HCT116 (cell line): ENCODE results near the gene CPA1. TPM values are rescaled to one million over a fixed set of nuclear protein-coding genes. Genes with fewer than 3 reads are reported as not detected.

Experiments used
- ATAC-seq: fragments of 200-7000 bp; cut with Tn5 transposase; 2 replicates; pipeline ENCODE4 v1.9.1; 2020; ENCODE audit warnings: mild to moderate bottlenecking, moderate library complexity
- BruUV-seq: library from RNA; stranded (reverse); fragments of 400-500 nt; replicated peaks from 2 replicates; lab custom pipeline; 2021; lab: Mats Ljungman, UMichigan
- CTCF ChIA-PET: fragments of 300-600 bp; sonication (Branson Sonifier 250); formaldehyde crosslinking; loops from one replicate; lab custom pipeline; 2021; ENCODE audit warnings: antibody characterized with exemption; lab: Charles Lee
- POLR2A ChIA-PET: fragments of 300-600, 350-600 bp; sonication (Branson Sonifier 250); formaldehyde crosslinking; loops from one replicate; lab custom pipeline; 2021; ENCODE audit warnings: antibody characterized with exemption; lab: Charles Lee
- RAD21 ChIA-PET, 2 experiments: fragments of 300-600 bp; sonication (Branson Sonifier 250); formaldehyde crosslinking; loops; one replicate each; lab custom pipeline; 2023; ENCODE audit warnings: low total read pairs in 2 of 2; ENCODE audit not compliant: uncharacterized antibody in 2 of 2, unreplicated experiment in 2 of 2, low non-redundant PET in 1 of 2; lab: Charles Lee
- DNase-seq: peaks from one replicate; pipeline ENCODE4 v3.0.0-alpha.2; 2010; ENCODE audit warnings: low read depth, low spot score
- H2AFZ ChIP-seq: fragments of 200-600 bp; shearing (Covaris generic), sonication (generic); 2 replicates; pipeline ENCODE4 v1.6.1; 2017; ENCODE audit warnings: low read depth, mixed run types, mixed read lengths, antibody characterized with exemption, low read length; ENCODE audit not compliant: poor library complexity, severe bottlenecking
- H3K27ac ChIP-seq: 2 replicates; pipeline ENCODE4 v1.5.1; 2012; ENCODE audit warnings: low read depth, low read length
- H3K27me3 ChIP-seq: fragments of 200-600 bp; sonication (generic); 2 replicates; pipeline ENCODE4 v1.6.1; 2016; ENCODE audit warnings: mixed run types, low read length, mixed read lengths; ENCODE audit not compliant: insufficient read depth
- H3K36me3 ChIP-seq, 2 experiments: fragments of 200-500 bp in 1 of 2; fragments of 200-600 bp in 1 of 2; sonication (Bioruptor generic) in 1 of 2; sonication (generic) in 1 of 2; 2 replicates each; pipeline versions ENCODE4 v1.5.1 to v1.6.1; 2014 to 2016; ENCODE audit warnings: low read length in 2 of 2, inconsistent platforms in 1 of 2, mixed read lengths in 1 of 2, mixed run types in 1 of 2; ENCODE audit not compliant: insufficient read depth in 2 of 2, control insufficient read depth in 1 of 2
- H3K4me1 ChIP-seq, 2 experiments: fragments of 200-600 bp in 1 of 2; sonication (generic) in 1 of 2; 2 replicates each; pipeline versions ENCODE4 v1.5.1 to v1.6.1; 2012 to 2017; ENCODE audit warnings: low read length in 2 of 2, inconsistent platforms in 1 of 2, mild to moderate bottlenecking in 1 of 2, mixed read lengths in 1 of 2, mixed run types in 1 of 2, moderate library complexity in 1 of 2; ENCODE audit not compliant: insufficient read depth in 2 of 2, control insufficient read depth in 1 of 2
- H3K4me2 ChIP-seq: fragments of 200-600 bp; sonication (generic); 2 replicates; pipeline ENCODE4 v1.6.1; 2017; ENCODE audit warnings: mixed run types, low read length, mixed read lengths
- H3K4me3 ChIP-seq, 2 experiments: fragments of 200-600 bp in 1 of 2; sonication (generic) in 1 of 2; replicated peaks in 1 of 2; 2 replicates each; pipeline ENCODE4 v1.5.1; 2011 to 2016; ENCODE audit warnings: low read length in 2 of 2, control low read depth in 1 of 2, low read depth in 1 of 2, mild to moderate bottlenecking in 1 of 2, mixed read lengths in 1 of 2, mixed run types in 1 of 2
- H3K79me2 ChIP-seq: fragments of 200-600 bp; sonication (generic); 2 replicates; pipeline ENCODE4 v1.6.1; 2017; ENCODE audit warnings: mild to moderate bottlenecking, mixed run types, low read length, moderate library complexity, mixed read lengths; ENCODE audit not compliant: insufficient read depth
- H3K9ac ChIP-seq: fragments of 200-600 bp; sonication (generic); 2 replicates; pipeline ENCODE4 v1.6.1; 2016; ENCODE audit warnings: low read length, mixed read lengths
- H3K9me2 ChIP-seq: fragments of 200-600 bp; sonication (generic), shearing (Covaris generic); 2 replicates; pipeline ENCODE4 v1.6.1; 2017; ENCODE audit warnings: mixed run types, mild to moderate bottlenecking, moderate library complexity; ENCODE audit not compliant: insufficient read depth
- H3K9me3 ChIP-seq, 2 experiments: fragments of 200-500 bp in 1 of 2; fragments of 200-600 bp in 1 of 2; sonication (Bioruptor generic) in 1 of 2; sonication (generic) in 1 of 2; 2 replicates each; pipeline ENCODE4 v1.6.1; 2014 to 2017; ENCODE audit warnings: low read length in 2 of 2, mixed read lengths in 2 of 2, inconsistent platforms in 1 of 2, low read depth in 1 of 2, mild to moderate bottlenecking in 1 of 2, mixed run types in 1 of 2, moderate library complexity in 1 of 2; ENCODE audit not compliant: control insufficient read depth in 1 of 2, insufficient read depth in 1 of 2
- H4K20me1 ChIP-seq: fragments of 200-600 bp; sonication (generic), shearing (Covaris generic); 2 replicates; pipeline ENCODE4 v1.6.1; 2017; ENCODE audit warnings: mixed run types, mild to moderate bottlenecking, moderate library complexity; ENCODE audit not compliant: insufficient read depth
- CEBPB ChIP-seq: IDR thresholded peaks from 2 replicates; pipeline ENCODE4 v1.6.1; 2012; ENCODE audit warnings: low read depth
- EGR1 ChIP-seq: IDR thresholded peaks from 2 replicates; pipeline ENCODE4 v1.6.1; 2012; ENCODE audit warnings: low read depth
- ELF1 ChIP-seq: IDR thresholded peaks from 2 replicates; pipeline ENCODE4 v1.6.1; 2012; ENCODE audit warnings: low read depth, borderline replicate concordance
- EZH2 ChIP-seq: fragments of 200-600 bp; sonication (generic); IDR thresholded peaks from 2 replicates; pipeline ENCODE4 v1.6.1; 2017; ENCODE audit warnings: antibody characterized with exemption, mixed run types
- EZH2phosphoT487 ChIP-seq: fragments of 200-600 bp; IDR thresholded peaks from 2 replicates; pipeline ENCODE4 v1.6.1; 2018; ENCODE audit warnings: antibody characterized with exemption, borderline replicate concordance
- FOSL1 ChIP-seq: IDR thresholded peaks from 2 replicates; pipeline ENCODE4 v1.6.1; 2012; ENCODE audit warnings: low read depth
- POLR2A ChIP-seq: IDR thresholded peaks from 2 replicates; pipeline ENCODE4 v1.7.0; 2011; ENCODE audit warnings: borderline replicate concordance; ENCODE audit not compliant: insufficient read depth, insufficient read length; ENCODE audit errors: extremely low read depth
- SP1 ChIP-seq: IDR thresholded peaks from 2 replicates; pipeline ENCODE4 v1.6.1; 2012; ENCODE audit warnings: low read depth
- SRF ChIP-seq: IDR thresholded peaks from 2 replicates; pipeline ENCODE4 v1.6.1; 2012; ENCODE audit warnings: low read depth
- YY1 ChIP-seq: IDR thresholded peaks from 2 replicates; pipeline ENCODE4 v1.6.1; 2011; ENCODE audit warnings: low read length, low read depth, moderate library complexity, mild to moderate bottlenecking; ENCODE audit not compliant: insufficient replicate concordance; ENCODE audit errors: extremely low read depth
- ZNF274 ChIP-seq: fragments of 200-500 bp; sonication (Bioruptor generic); IDR thresholded peaks from 2 replicates; pipeline ENCODE4 v1.6.1; 2014; ENCODE audit warnings: mild to moderate bottlenecking, low read depth, low read length, inconsistent platforms
- intact Hi-C: fragments of 100-400 bp; cut with micrococcal nuclease; formaldehyde crosslinking; loops from 2 replicates; pipeline ENCODE4 v1.10.0; 2022
- total RNA-seq: library from RNA; stranded (reverse); gene quantifications from one replicate; pipeline ENCODE4 v1.2.1, GENCODE V29; 2021; ENCODE audit not compliant: unreplicated experiment
- TF ChIP-seq, protein P1 (sequence below): IDR thresholded peaks from 2 replicates; pipeline ENCODE4 v1.6.1; 2012; ENCODE audit warnings: low read depth
- TF ChIP-seq, protein P2 (sequence below): IDR thresholded peaks from 2 replicates; pipeline ENCODE4 v1.6.1; 2012
- TF ChIP-seq, protein P3 (sequence below): IDR thresholded peaks from 2 replicates; pipeline ENCODE4 v1.6.1; 2012
- TF ChIP-seq, protein P4 (sequence below): IDR thresholded peaks from 2 replicates; pipeline ENCODE4 v1.6.1; 2011; ENCODE audit warnings: mild to moderate bottlenecking, low read length, moderate library complexity; ENCODE audit not compliant: insufficient replicate concordance; ENCODE audit errors: extremely low read depth
- TF ChIP-seq, protein P5 (sequence below), 3 experiments: fragments of 200-600 bp in 1 of 3; sonication (generic) in 1 of 3; IDR thresholded peaks in 2 of 3; conservative IDR thresholded peaks in 1 of 3; 2 replicates each; pipeline ENCODE4 v1.5.1; 2012 to 2017; ENCODE audit warnings: low read depth in 2 of 3, low read length in 2 of 3, antibody characterized with exemption in 1 of 3, borderline replicate concordance in 1 of 3, control low read depth in 1 of 3, mild to moderate bottlenecking in 1 of 3, mixed read lengths in 1 of 3, mixed run types in 1 of 3, moderate library complexity in 1 of 3; ENCODE audit not compliant: insufficient read depth in 1 of 3

The CPA1 gene
- total RNA-seq, 1 experiment from 2014 or later, result 11.9 TPM

DNA sequence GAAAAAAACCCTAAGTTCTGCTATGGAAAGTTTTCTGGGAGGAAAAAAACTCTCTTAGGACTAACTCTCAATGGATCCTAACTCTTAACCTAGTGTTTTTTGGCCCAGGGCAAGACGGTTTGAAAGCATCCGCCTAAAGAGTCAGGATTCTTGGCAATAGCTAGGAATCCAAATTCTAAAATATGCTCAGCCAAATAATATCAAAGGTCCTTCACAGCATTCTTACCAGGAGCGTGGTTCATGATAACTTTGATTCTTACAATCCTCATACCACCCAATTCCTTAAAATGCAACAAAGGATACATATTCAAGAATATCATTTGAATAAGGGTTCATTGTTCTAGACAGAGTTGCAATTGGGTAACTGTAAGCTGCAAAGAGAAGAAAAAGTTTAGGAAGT is 21.3 kb downstream of the CPA1 start:
- Histone ChIP-seq H3K9me3 (no peaks in the 10 kb centered on the region), H3K27ac (no peak overlapping the region), H3K4me3 (no peak overlapping the region), H3K27me3 (no peaks in the 10 kb centered on the region), H3K9ac (no peak overlapping the region), H3K4me1 (no peaks in the 10 kb centered on the region), H3K4me2 (no peak overlapping the region), H2AFZ (no peak overlapping the region), H4K20me1 (no peaks in the 10 kb centered on the region), H3K9me2 (no peaks in the 10 kb centered on the region), H3K36me3 (no peaks in the 10 kb centered on the region), H3K79me2 (no peaks in the 10 kb centered on the region)
- POLR2A ChIA-PET, result interaction anchor here (1.2 kb wide), 1 partner anchor 9 kb away, joined by 3 read pairs; no protein-coding TSS in a partner anchor
- DNase-seq (no peak), ATAC-seq (no peak)
- no TSS peak for BruUV-seq
- CTCF ChIA-PET, result no interaction called here
- intact Hi-C loops, result no loop called here
- TF ChIP-seq, protein P1, sequence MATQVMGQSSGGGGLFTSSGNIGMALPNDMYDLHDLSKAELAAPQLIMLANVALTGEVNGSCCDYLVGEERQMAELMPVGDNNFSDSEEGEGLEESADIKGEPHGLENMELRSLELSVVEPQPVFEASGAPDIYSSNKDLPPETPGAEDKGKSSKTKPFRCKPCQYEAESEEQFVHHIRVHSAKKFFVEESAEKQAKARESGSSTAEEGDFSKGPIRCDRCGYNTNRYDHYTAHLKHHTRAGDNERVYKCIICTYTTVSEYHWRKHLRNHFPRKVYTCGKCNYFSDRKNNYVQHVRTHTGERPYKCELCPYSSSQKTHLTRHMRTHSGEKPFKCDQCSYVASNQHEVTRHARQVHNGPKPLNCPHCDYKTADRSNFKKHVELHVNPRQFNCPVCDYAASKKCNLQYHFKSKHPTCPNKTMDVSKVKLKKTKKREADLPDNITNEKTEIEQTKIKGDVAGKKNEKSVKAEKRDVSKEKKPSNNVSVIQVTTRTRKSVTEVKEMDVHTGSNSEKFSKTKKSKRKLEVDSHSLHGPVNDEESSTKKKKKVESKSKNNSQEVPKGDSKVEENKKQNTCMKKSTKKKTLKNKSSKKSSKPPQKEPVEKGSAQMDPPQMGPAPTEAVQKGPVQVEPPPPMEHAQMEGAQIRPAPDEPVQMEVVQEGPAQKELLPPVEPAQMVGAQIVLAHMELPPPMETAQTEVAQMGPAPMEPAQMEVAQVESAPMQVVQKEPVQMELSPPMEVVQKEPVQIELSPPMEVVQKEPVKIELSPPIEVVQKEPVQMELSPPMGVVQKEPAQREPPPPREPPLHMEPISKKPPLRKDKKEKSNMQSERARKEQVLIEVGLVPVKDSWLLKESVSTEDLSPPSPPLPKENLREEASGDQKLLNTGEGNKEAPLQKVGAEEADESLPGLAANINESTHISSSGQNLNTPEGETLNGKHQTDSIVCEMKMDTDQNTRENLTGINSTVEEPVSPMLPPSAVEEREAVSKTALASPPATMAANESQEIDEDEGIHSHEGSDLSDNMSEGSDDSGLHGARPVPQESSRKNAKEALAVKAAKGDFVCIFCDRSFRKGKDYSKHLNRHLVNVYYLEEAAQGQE, result no peak
- TF ChIP-seq YY1, result no peak
- TF ChIP-seq ELF1, result no peak
- no peak for TF ChIP-seq EZH2
- TF ChIP-seq, protein P2, sequence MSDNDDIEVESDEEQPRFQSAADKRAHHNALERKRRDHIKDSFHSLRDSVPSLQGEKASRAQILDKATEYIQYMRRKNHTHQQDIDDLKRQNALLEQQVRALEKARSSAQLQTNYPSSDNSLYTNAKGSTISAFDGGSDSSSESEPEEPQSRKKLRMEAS, result no peak
- no peak for TF ChIP-seq FOSL1
- TF ChIP-seq EGR1, result no peak
- no peak for TF ChIP-seq ZNF274
- TF ChIP-seq, protein P3, sequence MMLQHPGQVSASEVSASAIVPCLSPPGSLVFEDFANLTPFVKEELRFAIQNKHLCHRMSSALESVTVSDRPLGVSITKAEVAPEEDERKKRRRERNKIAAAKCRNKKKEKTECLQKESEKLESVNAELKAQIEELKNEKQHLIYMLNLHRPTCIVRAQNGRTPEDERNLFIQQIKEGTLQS, result no peak
- TF ChIP-seq CEBPB, result no peak
- TF ChIP-seq SP1, result no peak
- no peak for TF ChIP-seq POLR2A
- TF ChIP-seq, protein P4, sequence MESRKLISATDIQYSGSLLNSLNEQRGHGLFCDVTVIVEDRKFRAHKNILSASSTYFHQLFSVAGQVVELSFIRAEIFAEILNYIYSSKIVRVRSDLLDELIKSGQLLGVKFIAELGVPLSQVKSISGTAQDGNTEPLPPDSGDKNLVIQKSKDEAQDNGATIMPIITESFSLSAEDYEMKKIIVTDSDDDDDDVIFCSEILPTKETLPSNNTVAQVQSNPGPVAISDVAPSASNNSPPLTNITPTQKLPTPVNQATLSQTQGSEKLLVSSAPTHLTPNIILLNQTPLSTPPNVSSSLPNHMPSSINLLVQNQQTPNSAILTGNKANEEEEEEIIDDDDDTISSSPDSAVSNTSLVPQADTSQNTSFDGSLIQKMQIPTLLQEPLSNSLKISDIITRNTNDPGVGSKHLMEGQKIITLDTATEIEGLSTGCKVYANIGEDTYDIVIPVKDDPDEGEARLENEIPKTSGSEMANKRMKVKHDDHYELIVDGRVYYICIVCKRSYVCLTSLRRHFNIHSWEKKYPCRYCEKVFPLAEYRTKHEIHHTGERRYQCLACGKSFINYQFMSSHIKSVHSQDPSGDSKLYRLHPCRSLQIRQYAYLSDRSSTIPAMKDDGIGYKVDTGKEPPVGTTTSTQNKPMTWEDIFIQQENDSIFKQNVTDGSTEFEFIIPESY, result no peak
- TF ChIP-seq, protein P5, sequence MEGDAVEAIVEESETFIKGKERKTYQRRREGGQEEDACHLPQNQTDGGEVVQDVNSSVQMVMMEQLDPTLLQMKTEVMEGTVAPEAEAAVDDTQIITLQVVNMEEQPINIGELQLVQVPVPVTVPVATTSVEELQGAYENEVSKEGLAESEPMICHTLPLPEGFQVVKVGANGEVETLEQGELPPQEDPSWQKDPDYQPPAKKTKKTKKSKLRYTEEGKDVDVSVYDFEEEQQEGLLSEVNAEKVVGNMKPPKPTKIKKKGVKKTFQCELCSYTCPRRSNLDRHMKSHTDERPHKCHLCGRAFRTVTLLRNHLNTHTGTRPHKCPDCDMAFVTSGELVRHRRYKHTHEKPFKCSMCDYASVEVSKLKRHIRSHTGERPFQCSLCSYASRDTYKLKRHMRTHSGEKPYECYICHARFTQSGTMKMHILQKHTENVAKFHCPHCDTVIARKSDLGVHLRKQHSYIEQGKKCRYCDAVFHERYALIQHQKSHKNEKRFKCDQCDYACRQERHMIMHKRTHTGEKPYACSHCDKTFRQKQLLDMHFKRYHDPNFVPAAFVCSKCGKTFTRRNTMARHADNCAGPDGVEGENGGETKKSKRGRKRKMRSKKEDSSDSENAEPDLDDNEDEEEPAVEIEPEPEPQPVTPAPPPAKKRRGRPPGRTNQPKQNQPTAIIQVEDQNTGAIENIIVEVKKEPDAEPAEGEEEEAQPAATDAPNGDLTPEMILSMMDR (IDR thresholded peaks at IDR 0.05 in 2 of 3, conservative IDR thresholded peaks at IDR 0.05 in 1 of 3; ENCODE audit: borderline replicate concordance in 1 of 3, insufficient read depth in 1 of 3, low read depth in 2 of 3, low read length in 2 of 3), result no peak
- no peak for TF ChIP-seq EZH2phosphoT487
- no peak for TF ChIP-seq SRF
- RAD21 ChIA-PET, result no interaction called here
